Hindlimb muscle (tissue), 1 donor: ENCODE measurements around the gene GRM4. TPM values are rescaled to one million over a fixed set of nuclear protein-coding genes. Genes with fewer than 3 reads are reported as not detected.
A peak's percentile ranks its signal among the peaks of the same experiment; 100 is the strongest.
"Not testable (repeated sequence)": the region's sequence is repeated elsewhere in the genome, so short reads cannot be mapped to it uniquely, and the experiment has no call there.

Source experiments
- DNase-seq: peaks from one replicate; pipeline ENCODE4 v3.0.0-alpha.2; 2013
- polyA plus RNA-seq: library from polyadenylated mRNA; unstranded; fragments of 120-200 nt; gene quantifications from one replicate; pipeline ENCODE4 v1.2.1, GENCODE V29; 2013; ENCODE audit not compliant: insufficient read length

The GRM4 gene
- polyA plus RNA-seq, 1 donor = 3.8 TPM

- no peak for DNase-seq
These were observed 125.6 kb downstream of the GRM4 start for GRCh38 chr6:34020278-34020677.

GRCh38 chr6:34018961-34019606 is 126.8 kb downstream of the GRM4 start:
- DNase-seq = no peak

- DNase-seq = no peak
These were observed 127.9 kb downstream of the GRM4 start for GRCh38 chr6:34018026-34018425.

DNA sequence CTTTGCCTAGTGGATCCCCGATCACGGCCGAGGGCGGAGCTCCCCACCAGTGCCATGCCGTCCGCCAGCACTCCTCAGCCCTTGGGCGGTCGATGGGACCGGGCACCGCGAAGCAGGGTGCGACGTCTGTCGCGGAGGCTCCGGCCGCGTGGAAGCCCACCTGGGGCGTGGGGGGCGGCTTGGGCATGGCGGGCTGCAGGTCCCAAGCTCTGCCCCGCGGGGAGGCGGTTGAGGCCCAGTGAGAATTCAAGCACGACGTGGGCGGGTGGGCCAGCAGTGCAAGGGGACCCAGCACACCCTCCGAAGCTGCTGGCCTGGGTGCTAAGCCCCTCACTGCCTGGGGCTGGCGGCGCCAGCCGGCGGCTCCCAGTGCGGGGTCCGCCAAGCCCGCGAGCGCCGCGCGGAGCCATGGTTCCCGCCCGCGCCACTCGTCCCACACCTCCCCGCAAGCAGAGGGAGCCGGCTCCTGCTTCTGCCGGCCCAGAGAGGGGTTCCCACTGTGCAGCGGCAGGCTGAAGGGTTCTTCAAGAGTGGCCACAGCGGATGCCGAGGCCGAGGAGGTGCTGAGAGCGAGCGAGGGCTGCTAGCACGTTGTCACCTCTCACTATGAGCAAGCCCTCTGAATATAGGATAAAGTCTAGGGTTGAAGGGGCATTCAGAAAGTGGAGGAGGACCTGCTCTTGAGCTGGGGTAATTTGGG is 128.6 kb downstream of the GRM4 start:
- DNase-seq = no peak

- DNase-seq = not testable (repeated sequence)
These were observed 129.3 kb downstream of the GRM4 start for GRCh38 chr6:34016573-34016972.

- peak; percentile 58 for DNase-seq
These were observed 130.3 kb downstream of the GRM4 start for GRCh38 chr6:34015586-34015985.

DNA sequence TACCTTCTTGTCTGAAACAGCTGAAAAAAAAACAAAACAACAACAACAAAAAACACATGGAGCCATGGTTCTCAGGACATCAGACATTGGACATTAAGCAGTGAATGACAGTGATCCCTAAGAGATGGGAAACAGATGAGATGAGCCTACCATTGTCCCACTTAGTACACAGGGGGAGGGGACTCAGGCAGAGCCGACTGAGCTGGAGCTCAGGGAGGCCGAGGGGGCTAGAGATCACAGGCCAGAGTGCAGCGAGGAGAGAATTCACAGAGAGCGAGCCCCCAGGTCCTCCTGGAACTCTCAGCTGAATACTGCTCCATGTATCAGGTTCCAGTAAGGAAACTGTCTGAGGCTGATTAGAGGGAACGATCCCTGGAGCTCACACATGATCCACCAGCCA is 134.6 kb downstream of the GRM4 start:
- no peak for DNase-seq

DNA sequence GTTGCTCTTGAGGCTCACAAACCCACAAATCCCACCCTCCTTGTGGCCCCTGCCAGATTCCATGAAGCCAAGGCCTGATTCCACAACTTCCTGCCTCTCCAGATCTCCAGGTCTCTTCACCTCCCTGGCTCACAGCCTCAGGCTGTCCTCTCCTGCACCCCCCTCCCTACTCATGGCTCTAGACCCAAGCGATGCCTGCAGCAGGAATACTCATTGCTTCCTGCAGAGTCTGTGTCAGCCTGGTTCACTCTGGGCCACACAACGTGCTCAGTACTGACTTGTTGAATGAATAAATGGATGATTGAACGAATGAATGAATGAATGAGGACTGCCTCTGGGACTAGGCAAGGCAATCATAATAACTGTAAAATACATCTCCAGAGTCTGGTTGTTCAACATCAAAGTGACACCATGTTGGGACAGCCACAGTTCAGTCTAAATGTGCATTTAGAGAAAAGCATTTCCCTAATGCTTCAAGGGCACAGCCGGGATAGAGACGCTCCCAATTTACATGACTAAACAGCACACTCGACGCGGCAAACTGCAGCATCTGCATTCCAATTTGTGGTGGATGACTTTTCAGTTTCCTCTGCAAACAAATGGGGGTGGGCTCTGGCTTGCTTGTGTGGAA is 139.9 kb downstream of the GRM4 start:
- no peak for DNase-seq

DNA sequence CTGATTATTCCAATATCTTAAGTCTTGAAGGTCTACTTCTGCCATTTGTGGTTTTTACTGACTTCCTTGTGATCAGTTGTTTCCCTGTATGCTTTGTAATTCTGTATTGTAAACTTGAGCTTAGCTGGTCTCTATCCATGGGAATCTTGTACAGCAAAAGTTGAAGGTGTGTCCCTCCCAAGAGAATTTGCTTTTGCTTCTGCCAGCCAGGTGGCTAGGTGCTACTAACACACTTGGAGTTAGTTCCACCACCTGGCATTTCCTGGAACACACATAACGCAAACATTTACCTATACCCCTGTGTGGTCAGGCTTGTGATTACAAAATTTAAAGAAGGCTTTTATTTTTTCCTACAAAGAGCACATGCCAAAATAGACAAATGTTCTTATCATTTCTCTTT is 141.2 kb downstream of the GRM4 start:
- DNase-seq = no peak

DNA sequence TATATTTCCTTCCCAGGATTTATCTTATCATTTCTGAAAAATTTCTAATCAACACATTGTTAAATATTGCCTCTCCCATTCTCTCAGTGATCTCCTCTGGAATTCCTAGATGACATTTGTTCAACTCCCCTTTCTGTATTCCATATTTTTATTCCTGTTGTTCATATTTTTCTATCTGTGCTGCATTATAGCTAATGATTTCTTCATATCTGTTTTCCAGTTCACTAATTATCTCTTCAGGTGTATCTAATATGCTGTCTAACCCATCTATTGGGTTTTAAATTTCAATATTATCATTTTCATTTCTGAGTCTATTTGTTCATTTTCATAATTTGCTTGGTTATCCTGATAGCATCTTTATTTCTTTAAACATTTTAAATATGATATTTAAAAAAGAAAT is 141.9 kb downstream of the GRM4 start:
- DNase-seq = no peak

- DNase-seq = no peak
These were observed 143.9 kb downstream of the GRM4 start for GRCh38 chr6:34001706-34002621.

- DNase-seq = no peak
These were observed 145.6 kb downstream of the GRM4 start for GRCh38 chr6:34000281-34000680.

DNA sequence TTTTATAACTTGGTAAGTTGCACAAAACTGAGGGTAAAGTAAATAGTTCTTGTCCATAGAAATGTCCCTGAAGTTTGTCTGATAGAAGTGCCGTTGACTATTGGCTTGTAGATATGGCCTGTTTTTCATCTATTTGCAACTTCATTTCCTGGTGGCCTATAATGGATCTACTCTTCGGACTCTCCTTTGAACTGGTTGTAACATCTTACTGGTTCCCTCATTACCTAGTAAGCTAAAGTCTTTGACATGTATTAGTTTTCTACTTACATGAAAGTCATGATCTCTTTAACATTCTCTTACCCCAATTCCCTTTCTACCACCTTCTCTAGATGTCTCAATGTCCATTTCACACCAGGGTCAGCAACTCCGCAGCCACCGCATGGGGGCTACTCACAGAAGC is 146.3 kb downstream of the GRM4 start:
- no peak for DNase-seq

DNA sequence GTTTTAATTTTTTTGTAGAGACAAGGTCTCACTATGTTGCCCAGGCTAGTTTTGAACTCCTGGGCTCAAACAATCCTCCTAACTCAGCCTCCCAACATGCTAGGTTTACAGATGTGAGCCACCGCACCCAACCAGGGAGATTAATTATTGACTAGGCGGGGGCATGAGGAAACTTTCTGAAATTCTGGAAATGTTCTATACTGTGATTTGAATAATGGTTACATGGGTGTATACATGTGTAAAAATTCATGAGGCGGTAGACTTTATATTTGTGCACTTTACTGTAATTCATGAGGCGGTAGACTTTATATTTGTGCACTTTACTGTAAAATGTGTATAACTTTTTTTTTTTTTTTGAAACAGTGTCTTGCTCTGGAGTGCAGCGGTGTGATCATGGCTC is 147.2 kb downstream of the GRM4 start:
- DNase-seq = no peak

GRCh38 chr6:33997265-33997664 is 148.6 kb downstream of the GRM4 start:
- DNase-seq = no peak

- DNase-seq = no peak
These were observed 149.8 kb downstream of the GRM4 start for GRCh38 chr6:33996120-33996475.

DNA sequence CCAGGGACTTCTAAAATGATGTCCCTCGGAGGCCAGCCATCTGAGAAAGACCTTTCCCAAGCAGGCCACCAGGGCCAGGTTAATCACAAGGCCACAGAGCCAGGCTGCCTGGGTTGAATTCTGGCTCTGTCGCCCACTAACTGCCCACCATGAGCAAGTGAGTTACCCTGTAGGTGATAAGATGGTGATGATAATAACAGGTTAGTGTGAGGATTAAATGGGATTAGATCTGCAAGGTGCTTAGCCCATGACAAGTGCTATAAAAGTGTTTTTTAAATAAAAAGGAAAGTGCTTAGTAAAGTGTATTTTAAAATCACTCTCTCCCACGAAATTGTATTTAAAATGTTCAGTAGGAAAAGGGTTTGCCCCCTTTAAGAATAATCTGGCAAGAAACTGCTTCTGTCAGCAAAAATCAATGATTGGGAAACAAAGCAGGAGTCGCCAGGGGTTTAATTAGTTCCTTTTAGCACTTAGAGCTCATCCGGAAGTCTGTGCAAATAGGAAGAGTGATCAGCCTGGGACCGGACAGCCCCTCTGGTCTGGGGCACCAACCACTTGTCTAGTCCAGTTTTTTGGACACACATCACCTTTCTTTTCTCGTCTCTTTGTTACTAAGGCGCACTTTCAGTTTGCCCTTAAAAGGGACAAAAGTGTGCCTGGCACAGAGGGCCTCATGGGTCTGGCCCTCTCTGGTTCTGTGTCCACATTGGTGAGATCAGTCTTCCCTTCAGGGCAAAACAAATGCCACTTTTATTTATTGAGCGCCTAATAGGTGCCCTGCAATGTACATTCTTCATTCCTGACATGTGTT is 150.4 kb downstream of the GRM4 start:
- DNase-seq = no peak

DNA sequence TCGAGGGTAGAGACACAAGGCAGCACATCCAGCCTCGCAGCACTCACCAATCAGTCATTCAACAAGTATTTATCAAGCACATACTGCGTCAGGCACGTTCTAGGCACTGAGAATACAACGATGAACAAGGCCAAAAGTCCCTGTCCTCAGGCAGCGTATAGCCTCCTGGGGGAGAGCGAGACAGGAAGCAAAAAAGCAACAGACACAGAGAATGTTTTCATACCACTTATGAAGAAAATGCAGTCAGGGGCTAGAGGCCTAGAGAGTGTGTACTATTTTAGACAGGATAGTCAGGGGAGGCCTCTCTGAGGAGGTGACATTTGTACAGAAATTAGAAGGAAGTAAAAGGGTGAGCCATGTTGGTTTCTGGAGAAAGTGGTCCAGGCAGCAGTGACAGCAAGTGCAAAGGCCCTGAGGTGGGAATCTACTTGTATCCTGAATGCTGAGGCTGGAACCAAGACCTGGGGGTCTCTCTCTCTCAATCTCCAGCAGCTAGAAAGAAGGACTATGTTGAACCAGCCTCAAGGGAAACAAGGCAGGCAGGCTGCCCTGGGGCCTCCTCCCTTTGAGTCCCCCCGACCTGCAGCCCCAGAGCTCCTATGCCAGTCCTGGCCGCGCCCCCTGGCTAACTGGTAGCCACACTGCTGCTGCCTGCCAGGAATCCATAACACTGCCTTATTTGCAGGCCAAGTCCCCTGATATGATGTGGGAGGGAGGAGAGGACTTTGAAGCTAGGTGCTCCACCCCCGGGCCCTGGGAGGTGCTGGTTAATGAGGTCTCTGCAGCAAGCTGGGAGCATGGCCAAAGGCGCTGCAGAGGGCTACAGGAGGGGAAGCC is 151.2 kb downstream of the GRM4 start:
- no peak for DNase-seq

- no peak for DNase-seq
These were observed 152.0 kb downstream of the GRM4 start for GRCh38 chr6:33993653-33994471.

GRCh38 chr6:33993091-33993490 is 152.8 kb downstream of the GRM4 start:
- DNase-seq = no peak
